ENCODE data around the gene MMEL1. TPM values are rescaled to one million over a fixed set of nuclear protein-coding genes. Genes with fewer than 3 reads are reported as not detected.

Gene MMEL1
- total and polyA plus RNA-seq, 2 of the 13 experiments (the other 11 are each of a cell fraction or from before 2014, with no cell fraction given) = 0.48 TPM; not detected in 1

GRCh38 chr1:2645143-2645542, 12.3 kb upstream of the MMEL1 start:
- Histone ChIP-seq H3K9me3 (ENCODE audit: low read length) (peaks cover 14% of the 10 kb centered on the region), H3K9ac (ENCODE audit: insufficient read depth, low read depth, low read length) (no peak overlapping the region), H3K36me3 (replicated peaks in 1 of 2; ENCODE audit: control insufficient read depth in 1 of 2, insufficient read depth in 2 of 2, low read length in 2 of 2) (no peaks in the 10 kb centered on the region), H3K4me2 (ENCODE audit: low read depth, low read length) (no peak overlapping the region), H3K27ac (ENCODE audit: extremely low read length, insufficient read depth, low read length) (no peak overlapping the region), H2AFZ (ENCODE audit: low read length) (no peak overlapping the region), H3K4me3 (replicated peaks in 1 of 3; ENCODE audit: insufficient read depth in 1 of 3, low read depth in 2 of 3, low read length in 3 of 3) (no peak overlapping the region), H3K4me1 (ENCODE audit: insufficient read depth, low read length) (peaks cover 6% of the 10 kb centered on the region; the same call in 1 of the 2 replicates), H4K20me1 (ENCODE audit: insufficient read depth, low read length) (no peaks in the 10 kb centered on the region), H3K27me3 (ENCODE audit: control insufficient read depth in 1 of 2, insufficient read depth in 2 of 2, low read length in 2 of 2) (peaks cover 0 to 2% of the 10 kb centered on the region in 2 experiments; a peak in 2 of 5 replicates), H3K79me2 (ENCODE audit: insufficient read depth, low read length) (peaks cover 3% of the 10 kb centered on the region)
- DNase-seq (ENCODE audit: low spot score) = no peak
- intact Hi-C loops (cut with micrococcal nuclease; ENCODE audit: unreplicated experiment) = no loop called here
- FAIRE-seq = no peak
- in situ Hi-C loops (cut with HindIII; ENCODE audit: extremely low pct_ligation_motif_present, low pct_unique_long_range_greater_than_20kb) = no loop called here
- 54% methylated on average over 8 of the region's 14 CpGs for WGBS (ENCODE audit: low lambda C conversion rate)
- no peak for ATAC-seq
- ChIA-PET CTCF (ENCODE audit: low intra/inter-chr PET ratio, low total read pairs) (no interaction called here), POLR2A (no interaction called here)
- no TSS peak for BruUV-seq (replicated peaks)
- TF ChIP-seq KDM1A (CRISPR knock-in tag; IDR thresholded peaks at IDR 0.05) (no peak), ZHX1 (CRISPR knock-in tag; IDR thresholded peaks at IDR 0.05; ENCODE audit: low read depth) (no peak), ZNF674 (CRISPR knock-in tag; IDR thresholded peaks at IDR 0.05; ENCODE audit: low read depth) (no peak), NCOA5 (CRISPR knock-in tag; IDR thresholded peaks at IDR 0.05) (no peak), HNRNPH1 (optimal IDR thresholded peaks at IDR 0.05; ENCODE audit: low read depth, low read length) (no peak), SMYD3 (CRISPR knock-in tag; IDR thresholded peaks at IDR 0.05) (no peak), ATF3 (CRISPR knock-in tag; IDR thresholded peaks at IDR 0.05) (no peak), KDM3A (CRISPR knock-in tag; IDR thresholded peaks at IDR 0.05; ENCODE audit: low read depth) (no peak), DPF2 (CRISPR knock-in tag; IDR thresholded peaks at IDR 0.05; ENCODE audit: borderline replicate concordance, low read depth) (no peak), ZNF441 (CRISPR knock-in tag; IDR thresholded peaks at IDR 0.05; ENCODE audit: borderline replicate concordance) (no peak), NCOR1 (IDR thresholded peaks at IDR 0.05; ENCODE audit: borderline replicate concordance, low read length) (no peak), GMEB1 (CRISPR knock-in tag; IDR thresholded peaks at IDR 0.05; ENCODE audit: borderline replicate concordance) (no peak), ZHX2 (IDR thresholded peaks at IDR 0.05; ENCODE audit: low read depth) (no peak), ZHX2 (CRISPR knock-in tag; IDR thresholded peaks at IDR 0.05; ENCODE audit: borderline replicate concordance) (no peak)

All from HepG2 (cell line).